ENCODE measurements around the gene DYDC1.
"Not testable (repeated sequence)": the region's sequence is repeated elsewhere in the genome, so short reads cannot be mapped to it uniquely, and the experiment has no call there.

Gene DYDC1

GRCh38 chr10:80356563-80356988 lies at the start of gene DYDC1, which contains the start of gene DYDC2:
Gene DYDC1, minus strand, starts transcription at chr10:80356755. Its CDS starts 4,154 bp downstream, at chr10:80352601.
Gene DYDC2, plus strand, starts transcription at chr10:80356781. Its CDS starts 5,663 bp downstream, at chr10:80362444.
- DNase-seq (ENCODE audit: low spot score): peak; percentile 67

DNA sequence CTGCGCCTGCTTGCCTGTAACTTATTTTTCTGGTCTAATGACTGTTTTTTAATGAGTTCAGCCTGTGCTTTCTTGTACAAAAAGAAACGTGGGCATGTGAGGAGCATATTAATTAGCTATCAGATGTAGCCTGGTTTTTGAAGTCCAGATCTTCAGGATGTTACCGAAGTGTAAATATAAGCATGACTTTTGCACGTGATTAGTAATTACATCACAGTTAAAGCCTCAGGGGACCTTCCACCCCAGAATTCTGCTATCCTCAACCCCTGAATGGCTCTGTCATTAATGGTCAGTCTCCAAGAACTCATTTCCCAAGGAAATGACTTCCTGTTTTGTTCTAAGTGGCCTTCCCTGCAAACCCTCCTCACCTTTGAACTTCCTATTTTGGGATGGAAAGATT lies 49.6 kb upstream of the DYDC1 start:
- DNase-seq (ENCODE audit: low spot score): no peak

GRCh38 chr10:80405626-80406025 lies 49.1 kb upstream of the DYDC1 start:
- DNase-seq (ENCODE audit: low spot score): no peak

DNA sequence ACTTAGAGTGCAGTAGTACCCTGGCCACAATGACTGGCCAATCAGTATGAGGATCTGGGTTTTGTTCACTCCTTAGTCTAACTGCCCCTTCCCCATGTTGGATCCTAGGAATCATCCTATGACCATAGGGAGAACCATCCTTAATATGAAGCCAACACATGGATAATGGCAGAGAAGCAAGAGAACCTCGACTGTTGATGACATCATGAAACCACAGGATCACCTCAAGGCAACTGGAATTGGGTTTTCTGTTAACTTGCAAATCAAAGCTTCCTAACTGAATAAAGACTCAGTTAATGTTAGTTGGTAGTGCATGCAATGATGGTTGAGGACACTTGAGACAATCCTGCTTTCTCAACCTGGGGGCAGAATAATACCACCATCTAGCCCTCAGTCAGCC lies 48.5 kb upstream of the DYDC1 start:
- DNase-seq (ENCODE audit: low spot score): no peak

GRCh38 chr10:80400136-80400804 lies 43.7 kb upstream of the DYDC1 start:
- no peak for DNase-seq (ENCODE audit: low spot score)

DNA sequence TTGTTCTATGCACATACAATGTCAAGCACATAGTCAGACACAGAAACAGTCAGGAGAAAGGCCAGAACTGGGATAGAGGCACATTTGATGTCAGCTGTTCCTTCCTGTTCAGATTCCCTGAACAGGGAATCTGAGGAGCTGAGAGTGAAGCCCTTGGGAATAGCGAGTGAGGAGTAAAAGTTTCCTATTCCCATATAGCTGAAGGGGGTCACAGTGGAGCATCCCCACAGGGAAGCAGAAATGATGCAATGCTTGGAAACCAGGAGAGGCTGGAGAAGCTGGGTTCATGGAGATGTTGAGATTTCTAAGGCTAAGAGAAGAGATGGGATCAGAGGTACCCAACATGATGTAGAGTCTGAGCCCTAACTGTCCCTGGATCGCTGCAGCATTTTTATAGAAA lies 40.5 kb upstream of the DYDC1 start:
- DNase-seq (ENCODE audit: low spot score): no peak

GRCh38 chr10:80394358-80394916 lies 37.9 kb upstream of the DYDC1 start:
- DNase-seq (ENCODE audit: low spot score): no peak

- no peak for DNase-seq (ENCODE audit: low spot score)
Observed at GRCh38 chr10:80392250-80392649, 35.7 kb upstream of the DYDC1 start.

GRCh38 chr10:80390740-80391139 lies 34.2 kb upstream of the DYDC1 start:
- no peak for DNase-seq (ENCODE audit: low spot score)

GRCh38 chr10:80382989-80383388 lies 26.4 kb upstream of the DYDC1 start:
- DNase-seq (ENCODE audit: low spot score): peak; percentile 49

GRCh38 chr10:80380185-80380584 lies 23.6 kb upstream of the DYDC1 start:
- DNase-seq (ENCODE audit: low spot score): no peak

DNA sequence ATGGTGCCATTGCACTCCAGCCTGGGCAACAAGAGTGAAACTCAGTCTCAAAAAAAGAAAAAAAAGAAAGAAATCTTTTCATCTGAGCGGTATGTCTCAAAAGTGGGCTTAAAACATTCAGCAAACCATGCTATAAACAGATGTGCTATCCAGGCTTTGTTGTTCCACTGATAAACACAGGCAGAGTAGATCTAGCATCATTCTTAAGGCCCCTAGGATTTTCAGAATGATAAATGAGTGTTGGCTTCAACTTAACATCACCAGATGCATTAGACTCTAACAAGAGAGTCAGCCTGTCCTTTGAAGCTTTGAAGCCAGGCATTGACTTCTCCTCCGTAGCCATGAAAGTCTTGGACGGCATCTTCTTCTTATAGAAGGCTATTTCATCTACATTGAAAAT lies 23.1 kb upstream of the DYDC1 start:
- no peak for DNase-seq (ENCODE audit: low spot score)

DNA sequence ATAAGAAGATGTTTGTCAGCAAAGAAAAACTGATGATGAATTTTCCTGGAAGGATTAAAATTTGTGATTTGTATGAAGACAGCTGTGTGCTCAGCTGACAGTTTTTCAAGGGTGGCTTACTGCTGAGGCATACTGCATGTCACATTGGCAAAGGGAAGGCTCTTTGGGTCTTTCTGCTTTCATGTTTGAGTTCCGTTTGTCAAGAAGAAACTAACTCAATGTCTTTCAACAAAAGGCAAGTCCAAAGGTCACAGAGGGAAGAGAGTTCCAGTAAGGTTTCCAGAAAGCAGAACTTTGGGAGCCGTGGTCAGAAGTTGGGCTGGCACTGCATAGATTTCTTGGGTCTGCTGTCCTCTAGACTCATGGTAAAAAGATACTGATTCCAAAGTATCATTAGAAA lies 16.9 kb upstream of the DYDC1 start:
- DNase-seq (ENCODE audit: low spot score): no peak

GRCh38 chr10:80372675-80373074 lies 16.1 kb upstream of the DYDC1 start:
- DNase-seq (ENCODE audit: low spot score): no peak

- DNase-seq (ENCODE audit: low spot score): no peak
Observed at GRCh38 chr10:80371467-80371866, 14.9 kb upstream of the DYDC1 start.

DNA sequence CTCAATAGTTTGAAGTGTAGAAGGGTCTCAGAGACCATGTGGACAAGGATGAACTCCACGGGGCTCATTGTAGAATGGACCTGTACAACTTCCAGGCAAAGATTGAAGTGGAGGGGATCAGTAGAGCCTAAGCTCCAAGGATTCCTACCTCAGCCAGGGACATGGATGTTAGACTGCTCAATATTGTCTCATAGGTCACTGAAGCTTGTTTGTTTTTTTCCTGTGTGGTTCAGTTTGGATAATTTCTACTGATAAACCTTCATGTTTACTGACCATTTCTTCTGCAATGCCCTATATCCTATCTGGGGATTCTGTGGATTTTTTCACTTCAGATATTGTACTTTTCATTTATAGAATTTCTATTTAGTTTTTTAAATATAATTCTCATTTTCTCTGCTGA lies 9.0 kb upstream of the DYDC1 start:
- DNase-seq (ENCODE audit: low spot score): no peak

DNA sequence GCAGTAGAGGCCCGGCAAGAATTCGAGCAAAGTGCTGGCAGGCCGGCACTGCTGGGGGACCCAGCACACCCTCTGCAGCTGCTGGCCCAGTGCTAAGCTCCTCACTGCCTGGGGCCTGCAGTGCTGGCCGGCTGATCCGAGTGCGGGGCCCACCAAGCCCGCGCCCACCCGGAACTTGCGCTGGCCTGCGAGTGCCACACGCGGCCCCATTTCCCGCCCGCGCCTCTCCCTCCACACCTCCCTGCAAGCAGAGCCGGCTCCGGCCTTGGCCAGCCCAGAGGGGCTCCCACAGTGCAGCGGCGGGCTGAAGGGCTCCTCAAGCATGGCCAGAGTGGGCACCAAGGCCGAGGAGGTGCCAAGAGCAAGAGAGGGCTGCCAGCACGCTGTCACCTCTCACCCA lies 3.1 kb upstream of the DYDC1 start:
- DNase-seq (ENCODE audit: low spot score): no peak

DNA sequence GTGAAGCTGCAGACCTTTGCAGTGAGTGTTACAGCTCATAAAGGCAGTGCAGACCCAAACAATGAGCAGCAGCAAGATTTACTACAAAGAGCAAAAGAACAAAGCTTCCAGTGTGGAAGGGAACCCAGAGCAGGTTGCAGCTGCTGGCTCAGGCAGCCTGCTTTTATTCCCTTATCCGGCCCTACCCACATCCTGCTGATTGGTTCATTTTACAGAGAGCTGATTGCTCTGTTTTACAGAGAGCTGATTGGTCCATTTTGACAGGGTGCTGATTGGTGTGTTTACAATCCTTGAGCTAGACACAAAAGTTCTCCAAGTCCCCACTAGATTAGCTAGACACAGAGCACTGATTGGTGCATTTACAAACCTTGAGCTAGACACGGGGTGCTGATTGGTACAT lies 2.4 kb upstream of the DYDC1 start:
- DNase-seq (ENCODE audit: low spot score): not testable (repeated sequence)

- DNase-seq (ENCODE audit: low spot score): no peak
Observed at GRCh38 chr10:80357851-80358125, 1.2 kb upstream of the DYDC1 start.

- peak; percentile 17 for DNase-seq (ENCODE audit: low spot score)
Observed at GRCh38 chr10:80356989-80357850, 665 bp upstream of the DYDC1 start.

DNA sequence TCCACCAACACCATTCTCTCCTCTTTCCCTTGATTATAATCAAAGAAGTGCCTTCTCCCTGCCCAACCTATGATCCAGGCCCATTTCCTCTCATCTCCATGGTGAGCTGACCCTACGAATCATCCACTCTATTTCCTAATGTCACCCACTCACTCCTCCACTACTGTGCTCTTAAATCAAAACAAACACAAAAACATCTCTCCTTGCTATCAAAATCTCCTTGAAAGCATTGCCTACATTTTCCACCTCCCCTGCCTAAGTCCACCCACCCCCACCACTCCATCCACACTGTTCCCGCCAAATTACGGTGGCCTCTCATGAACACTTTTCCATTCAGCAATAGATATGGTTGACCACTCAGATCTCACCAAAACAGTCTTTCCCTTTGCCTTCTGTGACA lies 5.3 kb downstream of the DYDC1 start:
- no peak for DNase-seq (ENCODE audit: low spot score)

- DNase-seq (ENCODE audit: low spot score): no peak
Observed at GRCh38 chr10:80350251-80350650, 6.3 kb downstream of the DYDC1 start.

GRCh38 chr10:80344912-80345311 lies 11.6 kb downstream of the DYDC1 start:
- DNase-seq (ENCODE audit: low spot score): no peak
